Gastroesophageal sphincter (tissue), 4 donors: ENCODE measurements around the gene SLAIN1. TPM values are rescaled to one million over a fixed set of nuclear protein-coding genes. Genes with fewer than 3 reads are reported as not detected.

ENCODE experiments used
- ATAC-seq: fragments of 150-250 bp; one replicate; pipeline ENCODE4 v1.9.1; 2016; ENCODE audit warnings: mild to moderate bottlenecking, moderate library complexity
- H3K27ac ChIP-seq, 4 donors: fragments of 200-600 bp; sonication (generic) in 3 of 4; 1 replicate in 3 of 4; 2 replicates in 1 of 4; pipeline ENCODE4 v1.5.1; 2016 to 2019
- H3K27me3 ChIP-seq: fragments of 200-600 bp; sonication (generic); one replicate; pipeline ENCODE4 v1.5.1; 2019
- H3K36me3 ChIP-seq, 2 donors: fragments of 200-600 bp; sonication (generic); one replicate each; pipeline ENCODE4 v1.5.1; 2019; ENCODE audit warnings: control low read depth in 1 of 2
- H3K4me1 ChIP-seq, 3 donors: fragments of 200-600 bp; sonication (generic); 1 replicate in 2 of 3; 2 replicates in 1 of 3; pipeline ENCODE4 v1.5.1; 2016 to 2019; ENCODE audit warnings: control low read depth in 2 of 3
- H3K4me3 ChIP-seq, 2 donors: fragments of 200-600 bp; sonication (generic); one replicate each; pipeline ENCODE4 v1.5.1; 2019; ENCODE audit warnings: mild to moderate bottlenecking in 1 of 2, moderate library complexity in 1 of 2
- H3K9me3 ChIP-seq, 3 donors: fragments of 200-600 bp; sonication (generic); one replicate each; pipeline ENCODE4 v1.5.1; 2017 to 2019; ENCODE audit warnings: control low read depth in 2 of 3
- CTCF ChIP-seq, 4 experiments: fragments of 200-600 bp in 2 of 4; fragments of 450-650 bp in 2 of 4; sonication (generic) in 1 of 4; IDR thresholded peaks; one replicate each; pipeline ENCODE4 v1.5.1; 2017 to 2019; ENCODE audit warnings: antibody characterized with exemption in 4 of 4, mild to moderate bottlenecking in 2 of 4, moderate library complexity in 2 of 4
- EP300 ChIP-seq: sonication (generic); formaldehyde crosslinking; IDR thresholded peaks from one replicate; pipeline ENCODE4 v1.6.1; 2017; ENCODE audit warnings: antibody characterized with exemption, mild to moderate bottlenecking
- POLR2A ChIP-seq, 2 donors: fragments of 450-650 bp; IDR thresholded peaks; one replicate each; pipeline ENCODE4 v1.6.1; 2017; ENCODE audit warnings: antibody characterized with exemption in 2 of 2, mild to moderate bottlenecking in 2 of 2, moderate library complexity in 1 of 2
- POLR2AphosphoS5 ChIP-seq: sonication (generic); formaldehyde crosslinking; IDR thresholded peaks from one replicate; pipeline ENCODE4 v1.6.1; 2017; ENCODE audit warnings: antibody characterized with exemption
- WGBS, 2 donors: methylation state at CpG; one replicate each; pipeline ENCODE4 v1.1.5; 2018; ENCODE audit warnings: low coverage in 1 of 2; 5-methylcytosine and 5-hydroxymethylcytosine counted together
- total RNA-seq, 4 donors: library from RNA; depleted of rRNA; stranded (reverse); fragments of >200 nt; gene quantifications; one replicate each; pipeline ENCODE4 v1.1.0, GENCODE V29; 2016

Gene SLAIN1
- total RNA-seq, 4 donors from 2014 or later, result 8.9 to 17.3 (median 15.5) TPM

GRCh38 chr13:77786695-77787287, 89.3 kb downstream of the SLAIN1 start:
- no peak for ATAC-seq
- no peaks in the 10 kb centered on the region for H3K36me3 ChIP-seq
- no peak overlapping the region for H3K4me3 ChIP-seq
- no peak for TF ChIP-seq EP300
- no peak for TF ChIP-seq POLR2AphosphoS5
- no peak for TF ChIP-seq POLR2A (IDR thresholded peaks at IDR 0.05)
- no peak for TF ChIP-seq CTCF (IDR thresholded peaks at IDR 0.05)
- H3K4me1 ChIP-seq, result no peaks in the 10 kb centered on the region
- 10 to 75% methylated on average over 2 of the region's 2 CpGs for WGBS, 2 donors
- no peak overlapping the region for H3K27ac ChIP-seq
- H3K27me3 ChIP-seq, result no peaks in the 10 kb centered on the region
- H3K9me3 ChIP-seq, result peaks cover 0 to 18% (median 0%) of the 10 kb centered on the region in 3 donors

GRCh38 chr13:77789376-77789775, 91.9 kb downstream of the SLAIN1 start:
- Histone ChIP-seq H3K4me1 (no peaks in the 10 kb centered on the region), H3K9me3 (peaks cover 0 to 28% (median 0%) of the 10 kb centered on the region in 3 donors), H3K27ac (no peak overlapping the region), H3K36me3 (no peaks in the 10 kb centered on the region), H3K4me3 (no peak overlapping the region), H3K27me3 (no peaks in the 10 kb centered on the region)
- WGBS, 2 donors, result 90% methylated on average over 1 of the region's 1 CpG; no CpG with 5 or more reads in 1 of the 2 donors
- no peak for TF ChIP-seq CTCF (IDR thresholded peaks at IDR 0.05)
- TF ChIP-seq POLR2A (IDR thresholded peaks at IDR 0.05), result no peak
- no peak for TF ChIP-seq POLR2AphosphoS5
- no peak for TF ChIP-seq EP300
- no peak for ATAC-seq

GRCh38 chr13:77800219-77800618, 102.7 kb downstream of the SLAIN1 start:
- H3K27ac ChIP-seq, result no peak overlapping the region
- no peaks in the 10 kb centered on the region for H3K4me1 ChIP-seq
- H3K27me3 ChIP-seq, result no peaks in the 10 kb centered on the region
- 66 to 71% methylated on average over 3 of the region's 3 CpGs for WGBS, 2 donors
- TF ChIP-seq CTCF (IDR thresholded peaks at IDR 0.05), result no peak
- TF ChIP-seq POLR2A (IDR thresholded peaks at IDR 0.05), result no peak
- no peak for TF ChIP-seq POLR2AphosphoS5
- no peak for TF ChIP-seq EP300
- H3K9me3 ChIP-seq, result no peaks in the 10 kb centered on the region
- no peaks in the 10 kb centered on the region for H3K36me3 ChIP-seq
- no peak for ATAC-seq
- no peak overlapping the region for H3K4me3 ChIP-seq

- Histone ChIP-seq H3K36me3 (no peaks in the 10 kb centered on the region), H3K27me3 (no peaks in the 10 kb centered on the region), H3K9me3 (no peaks in the 10 kb centered on the region), H3K4me3 (no peak overlapping the region), H3K27ac (no peak overlapping the region), H3K4me1 (no peaks in the 10 kb centered on the region)
- no peak for ATAC-seq
- 29 to 80% methylated on average over 1 of the region's 1 CpG for WGBS, 2 donors
- no peak for TF ChIP-seq EP300
- TF ChIP-seq POLR2AphosphoS5, result no peak
- TF ChIP-seq POLR2A (IDR thresholded peaks at IDR 0.05), result no peak
- no peak for TF ChIP-seq CTCF (IDR thresholded peaks at IDR 0.05)
These were observed 109.0 kb downstream of the SLAIN1 start for GRCh38 chr13:77806518-77806917.

DNA sequence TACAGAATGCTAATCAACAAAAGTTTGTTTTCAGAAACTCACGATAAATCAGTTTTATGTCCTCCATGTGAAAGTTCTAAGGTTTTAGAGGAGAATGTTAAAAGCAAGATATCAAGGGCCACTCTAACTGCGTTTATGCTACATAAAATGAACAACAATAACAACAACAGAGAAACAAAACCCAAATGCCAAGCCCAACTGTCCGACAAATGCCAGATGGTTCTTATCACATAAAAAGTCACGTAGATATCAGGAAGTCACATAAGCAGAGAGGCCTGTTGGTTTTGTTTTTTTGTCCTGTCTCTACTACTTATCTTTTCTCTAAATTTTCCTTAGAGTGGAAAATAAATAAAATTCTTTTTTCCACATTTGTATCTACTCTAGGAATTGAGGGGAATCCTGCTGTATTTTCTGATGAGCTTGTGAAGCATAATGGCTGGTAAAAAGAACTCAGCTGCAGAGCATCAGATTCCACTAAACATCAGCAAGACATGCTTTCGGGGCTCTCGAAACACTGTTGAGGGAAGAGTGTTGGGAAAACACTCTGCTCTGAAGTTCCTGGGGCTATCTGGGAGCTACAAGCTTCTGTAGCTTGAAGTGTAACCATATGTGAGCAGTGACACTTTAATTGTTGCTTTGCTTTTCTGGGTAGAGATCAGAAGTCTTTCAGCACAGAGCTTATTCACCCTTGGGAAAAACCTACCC, 110.1 kb downstream of the SLAIN1 start:
- no peak for ATAC-seq
- no peaks in the 10 kb centered on the region for H3K36me3 ChIP-seq
- no peaks in the 10 kb centered on the region for H3K9me3 ChIP-seq
- H3K27me3 ChIP-seq, result no peaks in the 10 kb centered on the region
- 61 to 80% methylated on average over 4 to 6 of the region's 6 CpGs for WGBS, 2 donors
- H3K27ac ChIP-seq, result no peak overlapping the region
- H3K4me3 ChIP-seq, result no peak overlapping the region
- H3K4me1 ChIP-seq, result no peaks in the 10 kb centered on the region
- TF ChIP-seq POLR2A (IDR thresholded peaks at IDR 0.05), result no peak
- TF ChIP-seq EP300, result no peak
- no peak for TF ChIP-seq CTCF (IDR thresholded peaks at IDR 0.05)
- TF ChIP-seq POLR2AphosphoS5, result no peak
